GM21367 (cell line): ENCODE data around the gene TEP1.
"Not testable (repeated sequence)": the region's sequence is repeated elsewhere in the genome, so short reads cannot be mapped to it uniquely, and the experiment has no call there.

Source experiments
- ATAC-seq: cut with Tn5 transposase; IDR thresholded peaks from one replicate; pipeline ENCODE4 v1.9.1; 2021; ENCODE audit not compliant: unreplicated experiment

Gene TEP1

GRCh38 chr14:20391505-20391904 is 21.8 kb downstream of the TEP1 start:
- ATAC-seq = no peak

GRCh38 chr14:20388159-20388558 is 25.1 kb downstream of the TEP1 start:
- no peak for ATAC-seq

GRCh38 chr14:20387576-20387975 is 25.7 kb downstream of the TEP1 start:
- ATAC-seq = no peak

- no peak for ATAC-seq
Observed at GRCh38 chr14:20386276-20386855, 26.9 kb downstream of the TEP1 start.

- ATAC-seq = no peak
Observed at GRCh38 chr14:20384886-20385285, 28.4 kb downstream of the TEP1 start.

- no peak for ATAC-seq
Observed at GRCh38 chr14:20384321-20384720, 29.0 kb downstream of the TEP1 start.

- no peak for ATAC-seq
Observed at GRCh38 chr14:20383636-20384035, 29.7 kb downstream of the TEP1 start.

- ATAC-seq = no peak
Observed at GRCh38 chr14:20383032-20383431, 30.3 kb downstream of the TEP1 start.

- ATAC-seq = no peak
Observed at GRCh38 chr14:20382526-20382925, 30.8 kb downstream of the TEP1 start.

- no peak for ATAC-seq
Observed at GRCh38 chr14:20381341-20381740, 32.0 kb downstream of the TEP1 start.

GRCh38 chr14:20380681-20381080 is 32.6 kb downstream of the TEP1 start:
- ATAC-seq = no peak

GRCh38 chr14:20379743-20380142 is 33.6 kb downstream of the TEP1 start:
- no peak for ATAC-seq

GRCh38 chr14:20377171-20377570 is 36.1 kb downstream of the TEP1 start:
- no peak for ATAC-seq

GRCh38 chr14:20376071-20376588 is 37.2 kb downstream of the TEP1 start:
- no peak for ATAC-seq

GRCh38 chr14:20375471-20375870 is 37.8 kb downstream of the TEP1 start:
- ATAC-seq = no peak

GRCh38 chr14:20372796-20373195 is 40.5 kb downstream of the TEP1 start:
- no peak for ATAC-seq

- no peak for ATAC-seq
Observed at GRCh38 chr14:20365928-20366327, 47.4 kb downstream of the TEP1 start.

GRCh38 chr14:20358474-20358873 is 54.8 kb downstream of the TEP1 start:
- ATAC-seq = not testable (repeated sequence)

- no peak for ATAC-seq
Observed at GRCh38 chr14:20356422-20356821, 56.9 kb downstream of the TEP1 start.

GRCh38 chr14:20350860-20351259 is 62.4 kb downstream of the TEP1 start:
- no peak for ATAC-seq

- ATAC-seq = no peak
Observed at GRCh38 chr14:20350282-20350681, 63.0 kb downstream of the TEP1 start.

- no peak for ATAC-seq
Observed at GRCh38 chr14:20347747-20348146, 65.6 kb downstream of the TEP1 start.

- ATAC-seq = no peak
Observed at GRCh38 chr14:20346713-20347112, 66.6 kb downstream of the TEP1 start.
